Measurements from ENCODE around the gene IL20RA. TPM values are rescaled to one million over a fixed set of nuclear protein-coding genes. Genes with fewer than 3 reads are reported as not detected.

IL20RA gene
- total and polyA plus RNA-seq, 2 experiments from 2014 or later = 2.6 to 3.5 TPM

DNA sequence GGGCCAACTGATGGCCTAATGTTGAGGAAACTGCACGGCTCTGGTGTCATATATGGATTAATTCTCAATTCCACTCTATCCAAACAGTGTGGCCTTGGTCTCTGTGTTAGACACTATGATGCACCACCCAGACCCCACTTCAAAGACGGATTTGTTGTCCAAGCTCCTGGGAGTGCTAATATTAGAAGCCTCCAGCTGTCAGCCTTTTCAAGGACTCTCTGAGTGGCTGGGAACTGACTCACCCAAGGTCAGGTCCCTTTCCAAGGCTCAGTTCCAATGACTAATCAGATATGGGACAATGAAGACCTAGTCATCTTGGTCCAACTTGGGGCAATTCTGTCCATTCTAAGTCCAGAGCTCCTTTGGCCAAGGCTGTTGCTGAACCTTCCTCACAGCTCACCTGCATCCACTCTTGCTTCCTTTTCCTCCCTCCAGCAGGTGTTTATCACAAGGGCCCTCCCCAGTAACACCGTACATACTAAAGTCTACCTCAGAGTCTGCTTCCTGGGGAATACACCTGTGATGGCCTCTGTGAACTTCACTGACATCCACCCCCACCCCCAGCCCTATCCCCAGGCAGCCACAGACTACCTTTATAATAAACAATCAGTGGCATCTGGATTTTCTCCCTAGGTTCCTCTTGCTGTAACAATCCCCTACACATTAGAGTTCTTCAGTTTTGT is 7.2 kb upstream of the IL20RA start:
- H3K9me2 ChIP-seq (ENCODE audit: insufficient read depth) = no peaks in the 10 kb centered on the region
- H3K4me1 ChIP-seq (ENCODE audit: insufficient read depth) = no peaks in the 10 kb centered on the region
- H3K4me2 ChIP-seq = no peak overlapping the region
- no peak overlapping the region for H3K4me3 ChIP-seq
- H3K27me3 Mint-ChIP-seq (ENCODE audit: insufficient read depth, low read depth, poor library complexity) = peaks cover 2% of the 10 kb centered on the region
- H3K4me1 Mint-ChIP-seq = no peaks in the 10 kb centered on the region
- H2AFZ ChIP-seq = no peak overlapping the region
- H3K27ac Mint-ChIP-seq = no peak overlapping the region
- no peaks in the 10 kb centered on the region; the same call in 2 of the 3 replicates for H3K9me3 Mint-ChIP-seq
- H3K36me3 Mint-ChIP-seq (ENCODE audit: low read depth) = no peaks in the 10 kb centered on the region
- no peaks in the 10 kb centered on the region for H3K79me2 ChIP-seq (replicated peaks; ENCODE audit: insufficient read depth)
- no peak for TF ChIP-seq STAT1 (IDR thresholded peaks at IDR 0.05; ENCODE audit: unreplicated experiment)
- TF ChIP-seq NANOG (IDR thresholded peaks at IDR 0.05; ENCODE audit: borderline replicate concordance) = no peak
- no peaks in the 10 kb centered on the region for H4K20me1 ChIP-seq (replicated peaks; ENCODE audit: insufficient read depth)
- peaks cover 7% of the 10 kb centered on the region; the same call in 1 of the 2 replicates for H3K27me3 ChIP-seq (ENCODE audit: insufficient read depth)
- no peaks in the 10 kb centered on the region for H3F3A ChIP-seq (replicated peaks; ENCODE audit: low read depth)
- H3K27ac ChIP-seq (ENCODE audit: low read depth) = no peak overlapping the region
- DNase-seq (ENCODE audit: low spot score) = no peak
- ATAC-seq = no peak
- no peak overlapping the region for H3K4me3 Mint-ChIP-seq
- no peaks in the 10 kb centered on the region for H3K36me3 ChIP-seq (ENCODE audit: insufficient read depth)

DNA sequence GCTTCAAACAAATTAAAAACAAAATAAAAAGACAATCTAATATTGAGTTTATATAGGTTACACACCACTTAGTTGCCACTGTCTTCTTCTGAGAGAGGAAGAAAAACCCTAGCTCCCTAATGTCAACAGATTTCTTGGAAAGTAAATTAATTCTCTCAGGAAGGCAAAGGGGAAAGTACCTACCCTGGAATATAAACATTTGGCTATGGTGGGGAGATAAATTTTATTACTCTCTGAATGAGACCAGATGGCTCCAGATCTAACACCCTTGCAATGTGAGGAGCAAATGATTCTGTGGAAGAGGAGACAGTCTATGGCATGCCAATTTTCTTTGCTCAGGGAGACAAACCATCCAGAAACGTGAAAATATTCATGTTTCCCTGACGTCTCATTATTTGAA is 4.3 kb upstream of the IL20RA start:
- Histone ChIP-seq H3K79me2 (replicated peaks; ENCODE audit: insufficient read depth) (no peaks in the 10 kb centered on the region), H3K4me3 (no peak overlapping the region), H3K36me3 (ENCODE audit: insufficient read depth) (no peaks in the 10 kb centered on the region), H3K4me1 (ENCODE audit: insufficient read depth) (no peaks in the 10 kb centered on the region), H3K27me3 (ENCODE audit: insufficient read depth) (peaks cover 34% of the 10 kb centered on the region), H3K4me2 (no peak overlapping the region), H4K20me1 (replicated peaks; ENCODE audit: insufficient read depth) (no peaks in the 10 kb centered on the region), H3F3A (replicated peaks; ENCODE audit: low read depth) (peaks cover 6% of the 10 kb centered on the region; the same call in 1 of the 2 replicates), H3K27ac (ENCODE audit: low read depth) (no peak overlapping the region), H2AFZ (no peak overlapping the region), H3K9me2 (ENCODE audit: insufficient read depth) (no peaks in the 10 kb centered on the region)
- Mint-ChIP-seq H3K36me3 (ENCODE audit: low read depth) (no peaks in the 10 kb centered on the region), H3K4me1 (peaks cover 3% of the 10 kb centered on the region; the same call in 1 of the 3 replicates), H3K4me3 (no peak overlapping the region), H3K27ac (no peak overlapping the region), H3K27me3 (ENCODE audit: insufficient read depth, low read depth, poor library complexity) (peaks cover 8% of the 10 kb centered on the region), H3K9me3 (no peaks in the 10 kb centered on the region; the same call in 2 of the 3 replicates)
- ATAC-seq = no peak
- no peak for DNase-seq (ENCODE audit: low spot score)
- TF ChIP-seq ZNF331 (CRISPR knock-in tag; IDR thresholded peaks at IDR 0.05; ENCODE audit: low read depth) (no peak), POLR2AphosphoS5 (IDR thresholded peaks at IDR 0.05; ENCODE audit: low read depth) (no peak), CREB1 (CRISPR knock-in tag; IDR thresholded peaks at IDR 0.05; ENCODE audit: low read depth) (no peak), NANOG (IDR thresholded peaks at IDR 0.05; ENCODE audit: borderline replicate concordance) (no peak)
- TF ChIP-seq, protein P1, sequence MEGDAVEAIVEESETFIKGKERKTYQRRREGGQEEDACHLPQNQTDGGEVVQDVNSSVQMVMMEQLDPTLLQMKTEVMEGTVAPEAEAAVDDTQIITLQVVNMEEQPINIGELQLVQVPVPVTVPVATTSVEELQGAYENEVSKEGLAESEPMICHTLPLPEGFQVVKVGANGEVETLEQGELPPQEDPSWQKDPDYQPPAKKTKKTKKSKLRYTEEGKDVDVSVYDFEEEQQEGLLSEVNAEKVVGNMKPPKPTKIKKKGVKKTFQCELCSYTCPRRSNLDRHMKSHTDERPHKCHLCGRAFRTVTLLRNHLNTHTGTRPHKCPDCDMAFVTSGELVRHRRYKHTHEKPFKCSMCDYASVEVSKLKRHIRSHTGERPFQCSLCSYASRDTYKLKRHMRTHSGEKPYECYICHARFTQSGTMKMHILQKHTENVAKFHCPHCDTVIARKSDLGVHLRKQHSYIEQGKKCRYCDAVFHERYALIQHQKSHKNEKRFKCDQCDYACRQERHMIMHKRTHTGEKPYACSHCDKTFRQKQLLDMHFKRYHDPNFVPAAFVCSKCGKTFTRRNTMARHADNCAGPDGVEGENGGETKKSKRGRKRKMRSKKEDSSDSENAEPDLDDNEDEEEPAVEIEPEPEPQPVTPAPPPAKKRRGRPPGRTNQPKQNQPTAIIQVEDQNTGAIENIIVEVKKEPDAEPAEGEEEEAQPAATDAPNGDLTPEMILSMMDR (conservative IDR thresholded peaks at IDR 0.05; ENCODE audit: low read depth in 2 of 2) = no peak
- TF ChIP-seq, protein P2, sequence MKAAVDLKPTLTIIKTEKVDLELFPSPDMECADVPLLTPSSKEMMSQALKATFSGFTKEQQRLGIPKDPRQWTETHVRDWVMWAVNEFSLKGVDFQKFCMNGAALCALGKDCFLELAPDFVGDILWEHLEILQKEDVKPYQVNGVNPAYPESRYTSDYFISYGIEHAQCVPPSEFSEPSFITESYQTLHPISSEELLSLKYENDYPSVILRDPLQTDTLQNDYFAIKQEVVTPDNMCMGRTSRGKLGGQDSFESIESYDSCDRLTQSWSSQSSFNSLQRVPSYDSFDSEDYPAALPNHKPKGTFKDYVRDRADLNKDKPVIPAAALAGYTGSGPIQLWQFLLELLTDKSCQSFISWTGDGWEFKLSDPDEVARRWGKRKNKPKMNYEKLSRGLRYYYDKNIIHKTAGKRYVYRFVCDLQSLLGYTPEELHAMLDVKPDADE (IDR thresholded peaks at IDR 0.05) = no peak
- TF ChIP-seq, protein P3, sequence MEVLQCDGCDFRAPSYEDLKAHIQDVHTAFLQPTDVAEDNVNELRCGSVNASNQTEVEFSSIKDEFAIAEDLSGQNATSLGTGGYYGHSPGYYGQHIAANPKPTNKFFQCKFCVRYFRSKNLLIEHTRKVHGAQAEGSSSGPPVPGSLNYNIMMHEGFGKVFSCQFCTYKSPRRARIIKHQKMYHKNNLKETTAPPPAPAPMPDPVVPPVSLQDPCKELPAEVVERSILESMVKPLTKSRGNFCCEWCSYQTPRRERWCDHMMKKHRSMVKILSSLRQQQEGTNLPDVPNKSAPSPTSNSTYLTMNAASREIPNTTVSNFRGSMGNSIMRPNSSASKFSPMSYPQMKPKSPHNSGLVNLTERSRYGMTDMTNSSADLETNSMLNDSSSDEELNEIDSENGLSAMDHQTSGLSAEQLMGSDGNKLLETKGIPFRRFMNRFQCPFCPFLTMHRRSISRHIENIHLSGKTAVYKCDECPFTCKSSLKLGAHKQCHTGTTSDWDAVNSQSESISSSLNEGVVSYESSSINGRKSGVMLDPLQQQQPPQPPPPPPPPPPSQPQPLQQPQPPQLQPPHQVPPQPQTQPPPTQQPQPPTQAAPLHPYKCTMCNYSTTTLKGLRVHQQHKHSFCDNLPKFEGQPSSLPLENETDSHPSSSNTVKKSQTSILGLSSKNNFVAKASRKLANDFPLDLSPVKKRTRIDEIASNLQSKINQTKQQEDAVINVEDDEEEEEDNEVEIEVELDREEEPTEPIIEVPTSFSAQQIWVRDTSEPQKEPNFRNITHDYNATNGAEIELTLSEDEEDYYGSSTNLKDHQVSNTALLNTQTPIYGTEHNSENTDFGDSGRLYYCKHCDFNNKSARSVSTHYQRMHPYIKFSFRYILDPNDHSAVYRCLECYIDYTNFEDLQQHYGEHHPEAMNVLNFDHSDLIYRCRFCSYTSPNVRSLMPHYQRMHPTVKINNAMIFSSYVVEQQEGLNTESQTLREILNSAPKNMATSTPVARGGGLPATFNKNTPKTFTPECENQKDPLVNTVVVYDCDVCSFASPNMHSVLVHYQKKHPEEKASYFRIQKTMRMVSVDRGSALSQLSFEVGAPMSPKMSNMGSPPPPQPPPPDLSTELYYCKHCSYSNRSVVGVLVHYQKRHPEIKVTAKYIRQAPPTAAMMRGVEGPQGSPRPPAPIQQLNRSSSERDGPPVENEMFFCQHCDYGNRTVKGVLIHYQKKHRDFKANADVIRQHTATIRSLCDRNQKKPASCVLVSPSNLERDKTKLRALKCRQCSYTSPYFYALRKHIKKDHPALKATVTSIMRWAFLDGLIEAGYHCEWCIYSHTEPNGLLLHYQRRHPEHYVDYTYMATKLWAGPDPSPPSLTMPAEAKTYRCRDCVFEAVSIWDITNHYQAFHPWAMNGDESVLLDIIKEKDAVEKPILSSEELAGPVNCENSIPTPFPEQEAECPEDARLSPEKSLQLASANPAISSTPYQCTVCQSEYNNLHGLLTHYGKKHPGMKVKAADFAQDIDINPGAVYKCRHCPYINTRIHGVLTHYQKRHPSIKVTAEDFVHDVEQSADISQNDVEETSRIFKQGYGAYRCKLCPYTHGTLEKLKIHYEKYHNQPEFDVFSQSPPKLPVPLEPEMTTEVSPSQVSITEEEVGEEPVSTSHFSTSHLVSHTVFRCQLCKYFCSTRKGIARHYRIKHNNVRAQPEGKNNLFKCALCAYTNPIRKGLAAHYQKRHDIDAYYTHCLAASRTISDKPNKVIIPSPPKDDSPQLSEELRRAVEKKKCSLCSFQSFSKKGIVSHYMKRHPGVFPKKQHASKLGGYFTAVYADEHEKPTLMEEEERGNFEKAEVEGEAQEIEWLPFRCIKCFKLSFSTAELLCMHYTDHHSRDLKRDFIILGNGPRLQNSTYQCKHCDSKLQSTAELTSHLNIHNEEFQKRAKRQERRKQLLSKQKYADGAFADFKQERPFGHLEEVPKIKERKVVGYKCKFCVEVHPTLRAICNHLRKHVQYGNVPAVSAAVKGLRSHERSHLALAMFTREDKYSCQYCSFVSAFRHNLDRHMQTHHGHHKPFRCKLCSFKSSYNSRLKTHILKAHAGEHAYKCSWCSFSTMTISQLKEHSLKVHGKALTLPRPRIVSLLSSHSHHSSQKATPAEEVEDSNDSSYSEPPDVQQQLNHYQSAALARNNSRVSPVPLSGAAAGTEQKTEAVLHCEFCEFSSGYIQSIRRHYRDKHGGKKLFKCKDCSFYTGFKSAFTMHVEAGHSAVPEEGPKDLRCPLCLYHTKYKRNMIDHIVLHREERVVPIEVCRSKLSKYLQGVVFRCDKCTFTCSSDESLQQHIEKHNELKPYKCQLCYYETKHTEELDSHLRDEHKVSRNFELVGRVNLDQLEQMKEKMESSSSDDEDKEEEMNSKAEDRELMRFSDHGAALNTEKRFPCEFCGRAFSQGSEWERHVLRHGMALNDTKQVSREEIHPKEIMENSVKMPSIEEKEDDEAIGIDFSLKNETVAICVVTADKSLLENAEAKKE (CRISPR knock-in tag; IDR thresholded peaks at IDR 0.05) = no peak
